ENCODE measurements around the gene PLAAT5. TPM values are rescaled to one million over a fixed set of nuclear protein-coding genes. Genes with fewer than 3 reads are reported as not detected.
"Not testable (repeated sequence)": the region's sequence is repeated elsewhere in the genome, so short reads cannot be mapped to it uniquely, and the experiment has no call there.

PLAAT5 gene
- polyA plus RNA-seq, 10 donors, result 1.4 to 5.6 (median 3.0) TPM

DNA sequence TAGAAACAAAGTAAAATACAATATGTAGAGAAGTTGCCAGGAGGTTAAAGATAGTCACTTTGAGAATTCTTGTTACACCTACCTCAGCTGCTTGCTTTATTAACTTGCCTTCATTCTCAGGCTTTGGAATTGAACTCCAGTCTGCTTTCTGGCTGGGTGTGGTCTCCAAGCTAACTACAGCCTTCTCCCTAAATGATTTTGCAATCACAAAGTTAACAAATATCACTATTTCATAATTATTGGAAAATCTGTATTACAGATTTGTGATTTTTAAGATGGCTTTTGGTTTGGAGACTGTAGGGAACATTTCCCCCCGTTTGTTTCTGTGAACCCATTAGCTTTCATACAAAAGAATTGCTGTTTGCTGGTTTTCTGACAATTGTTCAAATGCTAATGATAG is 2.2 kb downstream of the PLAAT5 start:
- no peak for DNase-seq

DNA sequence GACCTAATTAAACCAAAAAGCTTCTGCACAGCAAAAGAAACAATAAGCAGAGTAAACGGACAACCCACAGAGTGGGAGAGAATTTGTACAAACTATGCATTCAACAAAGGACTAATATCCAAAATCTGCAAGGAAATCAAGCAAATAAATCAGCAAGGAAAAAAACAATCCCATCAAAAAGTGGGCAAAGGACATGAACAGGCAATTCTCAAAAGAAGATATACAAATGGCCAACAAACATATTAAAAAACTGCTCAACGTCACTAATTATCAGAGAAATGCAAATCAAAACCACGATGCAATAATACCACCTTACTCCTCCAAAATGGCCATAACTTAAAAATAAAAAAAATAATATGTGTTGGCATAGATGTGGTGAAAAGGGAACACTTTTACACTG is 5.2 kb downstream of the PLAAT5 start:
- no peak for DNase-seq

DNA sequence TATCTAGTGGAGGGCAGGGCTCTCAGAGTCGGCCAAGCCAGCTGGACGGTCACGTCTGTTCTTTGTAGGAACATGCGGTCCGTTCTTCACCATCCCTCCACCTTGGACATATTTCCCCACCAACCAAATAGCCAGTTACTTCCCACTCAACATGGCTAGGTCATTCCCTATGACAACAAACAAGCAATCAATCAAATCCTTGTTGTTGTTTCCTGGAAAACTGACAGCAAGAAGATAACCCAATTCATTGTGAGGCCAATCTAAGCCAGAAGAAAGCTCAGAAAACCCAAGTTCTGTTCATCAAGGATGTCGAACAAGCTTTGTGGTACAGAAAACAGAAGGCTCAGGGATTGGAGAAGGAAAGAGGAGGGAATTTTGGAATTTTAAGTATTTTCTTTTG is 10.9 kb downstream of the PLAAT5 start:
- no peak for DNase-seq

DNA sequence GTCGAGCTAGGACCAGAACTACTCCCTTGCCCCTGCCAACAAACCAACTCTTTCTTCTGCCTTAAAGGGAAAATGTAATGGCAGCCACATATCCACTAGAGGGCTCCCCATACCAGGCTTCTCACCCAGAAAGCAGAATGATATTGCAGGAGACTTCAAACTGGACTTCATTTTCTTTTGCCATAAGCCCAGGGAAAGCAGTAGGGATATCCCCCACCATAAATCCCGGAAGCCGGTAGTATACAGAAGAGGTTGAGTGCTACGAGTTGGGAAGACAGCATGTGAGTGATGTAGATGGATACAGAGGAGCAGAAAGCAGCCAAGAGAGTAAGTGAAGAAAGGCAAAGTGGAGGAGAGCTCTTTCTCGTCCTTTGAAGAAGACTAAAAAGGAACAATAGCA is 12.1 kb downstream of the PLAAT5 start:
- DNase-seq, result peak; percentile 66 to 83 (median 72)

DNA sequence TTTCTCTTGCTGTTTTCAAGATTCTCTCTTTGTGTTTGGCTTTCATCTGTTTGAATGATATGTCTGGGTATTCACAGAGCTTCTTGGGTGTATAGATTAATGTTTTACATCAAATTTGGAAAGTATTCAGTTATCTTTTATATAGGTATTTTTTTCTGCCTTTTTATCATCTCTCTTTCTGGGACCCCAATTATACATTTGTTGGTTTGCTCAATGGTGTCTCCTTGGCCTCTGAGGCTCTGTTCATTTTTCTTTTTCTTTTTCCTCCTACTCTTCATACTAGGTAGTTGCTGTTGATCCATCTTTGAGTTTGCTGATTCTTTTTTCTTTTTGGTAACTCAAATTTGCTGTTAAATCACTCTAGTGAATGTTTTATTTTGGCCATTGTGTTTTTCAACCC is 14.3 kb downstream of the PLAAT5 start:
- DNase-seq, result no peak

DNA sequence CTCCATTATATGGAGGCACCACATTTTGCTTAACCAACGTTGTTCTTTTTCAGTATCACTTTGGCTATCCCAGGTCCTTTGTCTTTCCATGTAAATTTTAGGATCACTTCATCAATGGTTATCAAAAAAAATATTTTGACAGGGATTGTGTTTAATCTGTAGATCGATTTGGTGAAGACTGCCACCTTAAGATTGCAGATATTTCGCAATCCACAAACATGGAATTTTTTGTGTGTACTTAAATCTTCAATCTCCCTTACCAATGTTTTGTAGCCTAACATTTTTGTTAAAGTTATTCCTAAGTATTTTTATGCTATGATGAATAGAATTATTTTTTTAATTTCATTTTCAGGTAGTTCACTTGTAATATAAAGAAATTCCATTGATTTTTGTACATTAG is 18.6 kb downstream of the PLAAT5 start:
- DNase-seq, result no peak

DNA sequence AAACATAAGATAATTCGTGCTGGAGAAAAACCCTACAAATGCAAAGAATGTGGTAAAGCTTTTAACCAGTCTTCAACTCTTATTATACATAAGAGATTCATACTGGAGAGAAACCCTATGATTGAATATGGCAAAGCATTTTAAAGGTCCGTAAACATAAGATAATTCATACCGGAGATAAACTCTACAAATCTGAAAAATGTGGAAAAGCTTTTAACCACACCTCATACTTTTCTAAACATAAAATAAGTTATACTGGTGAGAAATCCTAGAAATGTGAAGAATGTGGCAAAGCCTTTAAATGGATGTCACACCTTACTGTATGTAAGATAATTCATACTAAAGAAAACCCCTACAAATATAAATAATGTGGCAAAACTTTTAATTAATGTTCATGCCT is 20.7 kb downstream of the PLAAT5 start:
- no peak for DNase-seq

DNA sequence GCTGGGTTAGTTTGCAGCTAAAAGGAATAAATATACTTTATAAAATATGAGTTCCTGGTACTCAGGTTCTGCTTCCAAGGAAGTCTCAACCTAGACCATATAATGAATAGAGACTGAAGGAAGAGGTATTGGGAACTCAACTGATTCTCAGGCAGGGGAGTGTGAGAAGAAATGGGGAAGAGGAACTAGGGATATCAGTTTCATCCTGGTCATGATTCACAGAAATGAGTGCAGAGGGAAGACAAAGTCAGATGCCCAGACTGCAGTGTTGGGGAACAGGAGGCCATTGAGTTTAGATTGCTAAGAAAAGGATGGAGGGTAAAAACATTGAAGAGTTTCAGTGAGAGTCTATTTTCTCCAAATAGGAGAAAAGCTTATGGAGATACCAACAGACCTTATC is 28.8 kb downstream of the PLAAT5 start:
- no peak for DNase-seq

DNA sequence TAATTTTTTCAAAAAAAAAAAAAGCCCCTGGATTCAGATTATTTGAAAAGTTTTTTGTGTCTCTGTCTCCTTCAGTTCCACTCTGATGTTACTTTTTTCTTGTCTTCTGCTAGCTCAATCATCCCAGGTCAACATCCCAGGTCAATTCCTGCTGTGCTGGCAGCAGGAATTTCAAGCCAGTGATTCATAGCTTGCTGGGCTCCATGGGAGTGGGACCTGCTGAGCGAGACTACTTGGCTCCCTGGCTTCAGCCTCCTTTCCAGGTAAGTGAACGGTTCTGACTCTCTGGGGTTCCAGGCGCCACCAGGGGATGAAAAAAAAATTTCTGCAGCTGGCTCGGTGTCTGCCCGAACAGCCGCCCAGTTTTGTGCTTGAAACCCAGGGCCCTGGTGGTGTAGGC is 31.4 kb downstream of the PLAAT5 start:
- DNase-seq, result no peak

DNA sequence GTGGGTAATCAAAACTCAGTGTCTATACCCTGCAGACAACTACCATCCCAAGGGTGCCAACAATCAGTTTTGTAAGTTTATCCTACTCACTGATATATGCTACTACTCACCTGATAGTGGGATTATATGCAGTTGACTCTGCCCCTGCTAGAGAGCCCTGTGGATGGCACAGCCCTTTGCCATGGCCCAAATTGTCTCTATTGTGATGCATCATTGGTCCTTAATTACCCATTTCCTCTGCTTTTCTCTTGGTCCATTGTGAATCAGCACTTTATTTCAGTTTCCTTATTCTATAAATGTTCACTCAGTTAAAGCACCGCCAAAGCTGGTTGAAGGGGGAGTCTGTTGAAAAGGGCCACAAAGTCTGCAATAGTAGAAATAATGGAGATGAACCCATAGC is 42.3 kb downstream of the PLAAT5 start:
- DNase-seq, result no peak

DNA sequence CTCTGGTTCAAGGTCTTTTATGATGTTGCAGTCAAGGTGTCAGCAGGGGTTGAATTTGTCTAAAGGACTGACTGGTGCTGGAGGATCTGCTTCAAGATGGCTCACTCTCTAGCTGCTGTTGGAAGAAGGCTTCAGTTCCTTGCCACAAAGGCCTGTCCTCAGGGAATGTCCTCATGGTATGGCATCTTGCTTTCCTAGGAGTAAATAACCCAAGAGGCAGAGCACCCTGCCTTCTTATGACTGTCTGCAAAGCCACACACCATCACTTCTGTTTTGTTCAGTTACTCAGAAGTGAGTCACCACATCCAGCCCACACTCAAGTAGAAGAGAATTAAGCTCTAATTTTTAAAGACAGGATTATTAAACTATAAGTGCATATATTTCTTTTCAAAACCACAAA is 45.2 kb downstream of the PLAAT5 start:
- no peak for DNase-seq

DNA sequence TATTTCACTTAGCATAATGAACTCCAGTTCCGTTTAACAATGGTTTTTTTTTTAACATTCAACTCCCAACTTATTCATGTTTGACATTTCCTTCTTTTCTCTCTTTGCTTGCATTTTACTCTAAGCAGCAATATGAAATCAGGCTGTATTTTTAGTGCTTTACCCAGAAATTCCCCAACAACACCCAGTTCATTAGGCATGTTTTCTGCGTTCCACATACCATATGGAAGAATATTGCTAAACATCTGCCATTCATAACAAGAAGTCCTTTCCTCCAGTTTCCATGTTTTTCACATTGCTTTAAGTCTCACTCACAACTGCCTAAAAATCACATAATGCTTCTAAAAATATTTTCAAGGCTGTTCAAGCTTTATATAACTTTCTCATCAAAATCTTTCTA is 45.8 kb downstream of the PLAAT5 start:
- DNase-seq, result no peak

DNA sequence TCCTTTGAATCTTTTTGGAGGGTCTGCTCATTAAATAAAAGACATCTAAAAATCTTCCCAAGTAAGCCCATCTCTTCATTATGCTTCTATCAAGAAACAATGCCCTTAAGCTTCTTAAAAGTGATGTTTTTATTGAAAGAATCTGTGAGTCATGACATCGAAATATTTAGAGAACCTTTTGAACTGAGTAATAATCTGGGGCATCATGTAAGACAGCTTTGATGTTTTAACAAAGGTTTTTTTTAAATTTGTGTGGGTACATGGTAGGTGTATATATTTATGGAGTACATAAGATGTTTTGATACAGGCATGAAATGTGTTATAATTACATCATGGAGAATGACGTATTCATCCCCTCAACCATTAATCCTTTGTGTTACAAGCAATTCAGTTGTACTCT is 46.8 kb downstream of the PLAAT5 start:
- DNase-seq, result no peak

DNA sequence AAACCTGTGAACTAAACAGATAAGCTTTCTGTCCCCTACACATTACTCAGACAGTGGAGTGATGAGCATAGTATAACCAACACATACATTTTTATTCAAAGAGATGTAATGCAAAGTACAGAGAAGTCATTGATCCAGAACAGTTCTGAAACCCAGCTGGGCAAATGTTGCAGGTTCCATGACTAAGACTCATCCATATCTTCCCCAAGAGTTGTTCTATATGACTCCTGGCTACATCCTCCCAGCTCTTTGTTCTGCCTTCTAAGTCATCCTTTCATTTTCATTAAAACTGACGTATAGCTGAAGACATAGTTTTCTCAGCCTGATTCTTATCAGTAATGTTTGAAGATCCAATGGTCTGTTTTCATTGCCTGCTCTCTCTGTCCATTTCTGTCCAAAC is 47.3 kb downstream of the PLAAT5 start:
- no peak for DNase-seq

DNA sequence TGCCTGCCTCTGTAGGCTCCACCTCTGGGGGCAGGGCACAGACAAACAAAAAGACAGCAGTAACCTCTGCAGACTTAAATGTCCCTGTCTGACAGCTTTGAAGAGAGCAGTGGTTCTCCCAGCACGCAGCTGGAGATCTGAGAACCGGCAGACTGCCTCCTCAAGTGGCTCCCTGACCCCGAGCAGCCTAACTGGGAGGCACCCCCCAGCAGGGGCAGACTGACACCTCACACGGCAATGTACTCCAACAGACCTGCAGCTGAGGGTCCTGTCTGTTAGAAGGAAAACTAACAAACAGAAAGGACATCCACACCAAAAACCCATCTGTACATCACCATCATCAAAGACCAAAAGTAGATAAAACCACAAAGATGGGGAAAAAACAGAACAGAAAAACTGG is 55.1 kb downstream of the PLAAT5 start:
- DNase-seq, result not testable (repeated sequence)

DNA sequence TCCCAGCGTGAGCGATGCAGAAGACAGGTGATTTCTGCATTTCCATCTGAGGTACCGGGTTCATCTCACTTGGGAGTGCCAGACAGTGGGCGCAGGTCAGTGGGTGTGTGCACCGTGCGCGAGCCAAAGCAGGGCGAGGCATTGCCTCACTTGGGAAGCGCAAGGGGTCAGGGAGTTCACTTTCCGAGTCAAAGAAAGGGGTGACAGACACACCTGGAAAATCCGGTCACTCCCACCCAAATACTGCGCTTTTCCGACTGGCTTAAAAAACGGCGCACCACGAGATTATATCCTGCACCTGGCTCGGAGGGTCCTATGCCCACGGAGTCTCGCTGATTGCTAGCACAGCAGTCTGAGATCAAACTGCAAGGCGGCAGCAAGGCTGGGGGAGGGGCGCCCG is 55.6 kb downstream of the PLAAT5 start:
- DNase-seq, result not testable (repeated sequence)

DNA sequence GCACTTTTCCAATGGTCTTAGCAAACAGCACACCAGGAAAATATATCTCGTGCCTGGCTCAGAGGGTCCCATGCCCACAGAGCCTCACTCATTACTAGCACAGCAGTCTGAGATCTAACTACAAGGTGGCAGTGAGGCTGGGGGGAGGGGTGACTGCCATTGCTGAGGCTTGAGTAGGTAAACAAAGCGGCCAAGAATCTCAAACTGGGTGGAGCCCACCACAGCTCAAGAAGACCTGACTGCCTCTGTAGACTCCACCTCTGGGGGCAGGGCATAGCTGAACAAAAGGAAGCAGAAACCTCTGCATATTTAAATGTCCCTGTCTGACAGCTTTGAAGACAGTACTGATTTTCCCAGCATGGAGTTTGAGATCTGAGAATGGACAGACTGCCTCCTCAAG is 60.2 kb downstream of the PLAAT5 start:
- not testable (repeated sequence) for DNase-seq

DNA sequence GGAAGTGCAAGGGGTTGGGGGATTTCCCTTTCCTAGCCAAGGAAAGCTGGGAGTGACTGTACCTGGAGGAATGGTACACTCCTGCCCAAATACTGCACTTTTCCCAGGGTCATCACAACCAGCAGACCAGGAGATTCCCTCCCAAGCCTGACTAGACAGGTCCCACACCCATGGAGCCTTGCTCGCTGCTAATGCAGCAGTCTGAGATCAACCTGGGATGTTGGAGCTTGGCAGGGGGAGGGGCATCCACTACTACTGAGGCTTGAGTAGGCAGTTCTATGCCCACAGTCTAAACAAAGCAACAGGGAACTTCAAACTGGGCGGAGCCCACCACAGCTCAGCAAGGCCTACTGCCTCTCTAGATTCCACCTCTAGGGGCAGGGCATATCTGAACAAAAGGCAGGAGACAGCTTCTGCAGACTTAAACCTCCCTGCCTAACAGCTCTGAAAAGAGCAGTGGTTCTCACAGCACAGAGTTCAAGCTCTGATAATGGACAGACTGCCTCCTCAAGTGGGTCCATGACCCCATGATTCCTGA is 62.9 kb downstream of the PLAAT5 start:
- DNase-seq, result no peak

DNA sequence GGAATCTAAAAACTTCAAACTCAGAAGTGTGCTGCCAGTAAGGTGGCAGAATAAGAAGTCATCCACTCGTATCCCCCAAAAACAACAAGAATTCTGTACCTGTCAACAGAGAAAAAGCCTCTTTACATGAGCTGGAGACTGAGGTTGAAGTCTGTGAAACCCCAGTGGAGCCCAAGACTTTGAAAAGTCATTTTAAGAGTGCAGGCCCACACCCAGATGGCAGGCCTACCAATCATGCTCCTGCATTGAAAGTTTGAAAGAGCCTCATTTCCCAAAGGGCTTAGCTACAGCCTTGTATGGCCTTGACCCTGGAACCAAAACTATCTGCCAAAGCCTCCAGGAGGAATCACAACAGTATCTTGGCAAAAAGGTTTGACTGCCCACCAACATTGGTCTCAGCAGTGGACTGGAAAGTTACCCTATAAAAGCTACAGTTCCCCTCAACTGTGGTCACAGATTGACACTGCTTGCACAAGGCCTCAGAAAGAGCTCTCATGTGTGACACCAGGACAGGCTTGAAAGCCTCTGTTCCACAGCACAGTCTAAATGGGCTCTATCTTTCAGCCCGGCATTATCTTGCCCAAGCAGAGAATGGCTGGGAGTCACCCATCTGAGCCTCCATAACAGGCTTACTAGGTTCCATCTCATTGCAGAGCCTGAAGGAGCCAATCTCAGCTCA is 73.7 kb downstream of the PLAAT5 start:
- no peak for DNase-seq

Other genes starting within 250 kb of the PLAAT5 start
- gene SLC22A25, start 247.6 kb downstream of the PLAAT5 start, polyA plus RNA-seq (ENCODE audit: insufficient read length in 10 of 10), result under 1 TPM in 1 of 10 donors, not detected in 9; 0.04 TPM
- under 1 TPM in 1 of 10 donors, not detected in 9; 0.13 TPM for gene SLC22A9, start 121.4 kb downstream of the PLAAT5 start, polyA plus RNA-seq (ENCODE audit: insufficient read length in 10 of 10)
- gene LGALS12, start 14.9 kb upstream of the PLAAT5 start, polyA plus RNA-seq (ENCODE audit: insufficient read length in 10 of 10), result 1 to 10 TPM in 1 of 10 donors, under 1 TPM in 7, not detected in 2; 0.11 to 2.1 (median 0.33) TPM
- gene PLAAT4, start 45.6 kb upstream of the PLAAT5 start, polyA plus RNA-seq (ENCODE audit: insufficient read length in 10 of 10), result 1 to 10 TPM; 2.4 to 7.8 (median 4.6) TPM
- under 1 TPM in 1 of 10 donors, not detected in 9; 0.38 TPM for gene PLAAT2, start 72.2 kb upstream of the PLAAT5 start, polyA plus RNA-seq (ENCODE audit: insufficient read length in 10 of 10)
- gene PLAAT3, start 123.3 kb upstream of the PLAAT5 start, polyA plus RNA-seq (ENCODE audit: insufficient read length in 10 of 10), result 10 to 100 TPM; 24.9 to 50.7 (median 36.9) TPM
- gene ATL3, start 180.2 kb upstream of the PLAAT5 start, polyA plus RNA-seq (ENCODE audit: insufficient read length in 10 of 10), result 10 to 100 TPM; 14.9 to 24.1 (median 18.8) TPM
- 10 to 100 TPM; 52.9 to 75.2 (median 62.4) TPM for gene RTN3, start 190.3 kb upstream of the PLAAT5 start, polyA plus RNA-seq (ENCODE audit: insufficient read length in 10 of 10)